CD4-positive, CD25-positive, alpha-beta regulatory T cell (primary cell): Measurements from ENCODE around the gene FBH1. TPM values are rescaled to one million over a fixed set of nuclear protein-coding genes. Genes with fewer than 3 reads are reported as not detected.

ENCODE experiments used
- ATAC-seq, 2 donors: fragments of 150-1000 bp; cut with Tn5 transposase; one replicate each; pipeline ENCODE4 v1.10.0; 2021; ENCODE audit warnings: low read depth in 2 of 2, moderate number of reproducible peaks in 2 of 2, moderate library complexity in 1 of 2
- DNase-seq, 3 donors: peaks; one replicate each; pipeline versions ENCODE4 v3.0.0 to v3.0.0-alpha.2; 2012 to 2022; ENCODE audit warnings: mixed read lengths in 1 of 3
- H3K27ac ChIP-seq: one replicate; pipeline ENCODE4 v1.7.0; 2013; ENCODE audit warnings: mild to moderate bottlenecking, low read length; ENCODE audit not compliant: insufficient read depth, poor library complexity, severe bottlenecking
- H3K27me3 ChIP-seq: one replicate; pipeline ENCODE4 v1.7.0; 2013; ENCODE audit warnings: low read length; ENCODE audit not compliant: control insufficient read depth, insufficient read depth
- H3K36me3 ChIP-seq: one replicate; pipeline ENCODE4 v1.7.0; 2013; ENCODE audit warnings: mild to moderate bottlenecking, low read length, moderate library complexity; ENCODE audit not compliant: control insufficient read depth, insufficient read depth
- H3K4me1 ChIP-seq: 2 replicates; pipeline ENCODE4 v1.7.0; 2013; ENCODE audit warnings: mild to moderate bottlenecking, low read length; ENCODE audit not compliant: insufficient read depth, control insufficient read depth, poor library complexity, severe bottlenecking
- H3K4me3 ChIP-seq: one replicate; pipeline ENCODE4 v1.7.0; 2013; ENCODE audit warnings: low read depth, mild to moderate bottlenecking, low read length, moderate library complexity
- H3K9me3 ChIP-seq, 2 experiments: 1 replicate in 1 of 2; 2 replicates in 1 of 2; pipeline ENCODE4 v1.7.0; 2013; ENCODE audit warnings: low read length in 2 of 2, mild to moderate bottlenecking in 1 of 2, moderate library complexity in 1 of 2; ENCODE audit not compliant: control insufficient read depth in 2 of 2
- H3K27ac Mint-ChIP-seq, 3 donors: one replicate each; pipeline ENCODE4 v1.8.0; 2020 to 2022; ENCODE audit warnings: mild to moderate bottlenecking in 3 of 3, mixed read lengths in 3 of 3, moderate library complexity in 2 of 3
- H3K27me3 Mint-ChIP-seq: one replicate; pipeline ENCODE4 v1.8.0; 2022; ENCODE audit warnings: mild to moderate bottlenecking, mixed read lengths
- H3K36me3 Mint-ChIP-seq: one replicate; pipeline ENCODE4 v1.8.0; 2020; ENCODE audit warnings: mixed read lengths
- H3K4me1 Mint-ChIP-seq, 4 donors: one replicate each; pipeline ENCODE4 v1.8.0; 2020 to 2022; ENCODE audit warnings: mixed read lengths in 4 of 4, mild to moderate bottlenecking in 1 of 4
- H3K4me3 Mint-ChIP-seq, 4 donors: one replicate each; pipeline ENCODE4 v1.8.0; 2020 to 2022; ENCODE audit warnings: mild to moderate bottlenecking in 4 of 4, mixed read lengths in 4 of 4, moderate library complexity in 3 of 4
- H3K9me3 Mint-ChIP-seq, 7 donors: one replicate each; pipeline ENCODE4 v1.8.0; 2020 to 2022; ENCODE audit warnings: mixed read lengths in 7 of 7, mild to moderate bottlenecking in 3 of 7, moderate library complexity in 2 of 7
- polyA plus RNA-seq, 4 donors: library from polyadenylated mRNA; unstranded; fragments of 300-500 nt; fragmentation: Illumina TruSeq; gene quantifications; one replicate each; pipeline ENCODE4 v1.2.3, GENCODE V29; 2021
- total RNA-seq: library from RNA; stranded (reverse); gene quantifications from one replicate; pipeline ENCODE4 v1.2.3, GENCODE V29; 2022

Gene FBH1
- total and polyA plus RNA-seq, 5 donors from 2014 or later: 85.3 to 108 (median 102) TPM

DNA sequence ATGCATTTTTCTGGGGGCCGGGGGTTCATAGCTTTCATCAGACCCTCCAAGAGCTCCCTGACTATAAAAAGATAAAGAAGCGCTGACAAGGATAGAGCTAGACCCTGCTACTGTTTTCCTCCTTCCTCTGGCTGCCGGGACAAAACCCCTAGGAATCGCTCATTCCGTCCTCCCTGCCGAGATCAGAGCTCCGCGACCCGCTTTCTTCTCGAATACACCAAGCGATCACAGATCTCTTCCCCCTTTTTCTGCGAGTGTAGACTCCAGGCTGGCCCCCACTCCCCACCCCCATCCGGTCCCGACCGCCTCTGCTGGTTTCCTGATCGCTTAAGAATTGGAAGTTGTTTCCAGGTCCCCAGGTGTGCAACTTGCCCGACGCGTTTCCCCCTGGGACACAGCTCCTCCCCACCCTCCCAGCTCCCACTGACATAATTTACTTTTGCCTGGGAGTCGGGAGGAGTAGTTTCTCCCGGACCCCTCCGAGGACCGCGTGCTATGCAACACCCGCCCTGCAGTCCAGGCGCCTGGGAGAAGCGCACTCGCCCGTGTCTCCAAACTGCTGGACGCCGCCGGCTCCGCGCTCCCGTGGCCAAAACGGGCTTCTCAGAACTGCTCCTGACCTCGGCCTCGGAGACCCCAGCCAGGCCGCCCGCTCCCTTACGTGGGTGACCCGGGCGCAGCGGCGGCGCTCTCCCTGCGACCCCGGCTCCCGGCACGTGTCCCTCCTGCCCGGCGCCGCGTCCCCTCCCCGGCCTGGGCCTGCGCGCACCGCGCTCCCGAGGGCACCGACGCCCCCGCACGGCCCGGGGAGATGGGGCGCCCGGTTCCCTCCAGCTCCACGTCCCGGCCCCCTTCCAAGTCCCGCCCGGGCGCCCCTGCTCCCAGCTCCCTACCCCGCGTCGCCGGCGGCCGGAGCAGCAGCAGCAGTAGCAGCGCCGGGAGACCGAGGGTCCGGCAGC is 86.7 kb downstream of the FBH1 start:
- H3K9me3 ChIP-seq: no peaks in the 10 kb centered on the region

DNA sequence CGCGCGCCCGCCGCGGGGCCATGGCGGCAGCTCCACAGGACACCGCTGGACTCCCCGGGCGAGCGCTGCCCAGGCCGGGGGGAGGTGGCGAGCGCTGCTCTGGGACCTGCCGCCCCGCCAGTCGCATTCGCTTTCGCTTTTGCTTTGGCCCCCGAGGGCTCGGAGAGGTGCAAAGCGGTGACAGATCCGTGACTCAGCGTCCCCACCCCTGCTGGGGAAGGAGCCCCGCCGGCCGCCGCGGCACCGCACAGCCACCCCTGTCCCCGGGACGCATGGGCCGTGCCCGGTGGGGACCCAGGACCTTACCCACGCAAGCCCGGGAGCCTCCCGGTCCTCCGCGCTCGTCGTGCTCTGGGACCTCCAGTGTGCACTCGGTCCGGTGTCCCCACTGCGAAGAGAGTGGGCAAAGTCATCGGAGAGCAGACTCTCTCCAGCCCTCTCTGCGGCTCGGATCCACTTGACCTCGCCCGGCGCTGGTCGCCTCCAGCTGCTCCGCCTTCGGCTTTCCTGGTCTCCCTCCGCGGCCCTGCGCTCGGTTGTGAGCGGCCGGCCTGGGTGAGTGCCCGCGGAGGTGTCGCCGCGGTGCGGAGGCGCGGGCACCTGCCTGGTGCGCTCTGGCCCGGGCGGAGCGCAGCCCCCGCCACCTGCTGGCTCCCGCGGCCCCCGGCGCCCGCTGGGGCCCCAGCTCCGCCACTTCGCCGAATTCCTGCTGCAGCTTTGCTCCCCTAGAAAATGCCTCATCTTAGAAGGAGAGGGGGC is 87.6 kb downstream of the FBH1 start, which contains the start of gene IL15RA:
TSS of gene IL15RA (minus strand) at position 73 of the 759 bp plus-strand sequence. CDS start at position 22, 51 bp downstream.
- Histone ChIP-seq H3K9me3 (no peaks in the 10 kb centered on the region), H3K4me3 (peak within 1 kb of the TSS; percentile 89), H3K36me3 (no peaks in the 10 kb centered on the region), H3K27me3 (no peaks in the 10 kb centered on the region), H3K4me1 (peaks cover 37% of the 10 kb centered on the region), H3K27ac (peak within 1 kb of the TSS; percentile 89)
- no peaks in the 10 kb centered on the region for H3K36me3 Mint-ChIP-seq
- peaks cover 16 to 41% (median 26%) of the 10 kb centered on the region in 4 donors for H3K4me1 Mint-ChIP-seq
- H3K27ac Mint-ChIP-seq: peak within 1 kb of the TSS; percentile 96 to 98 (median 97)
- no peaks in the 10 kb centered on the region for H3K9me3 Mint-ChIP-seq
- H3K4me3 Mint-ChIP-seq: peak within 1 kb of the TSS; percentile 96 to 99 (median 98)
- ATAC-seq: peak; percentile 84 to 87
- H3K27me3 Mint-ChIP-seq: peaks cover 5% of the 10 kb centered on the region
- DNase-seq: peak; percentile 79 to 93 (median 82)

More for the DNA sequence above, 86.7 kb downstream of the FBH1 start:
- ATAC-seq: peak; percentile 3
- DNase-seq: peak; percentile 24 to 66 (median 31)
- Mint-ChIP-seq H3K4me1 (peaks cover 21 to 47% (median 32%) of the 10 kb centered on the region in 4 donors), H3K27ac (peak overlapping the region; percentile 96 to 97 (median 96)), H3K9me3 (no peaks in the 10 kb centered on the region), H3K36me3 (no peaks in the 10 kb centered on the region), H3K4me3 (peak overlapping the region; percentile 89 to 99 (median 96)), H3K27me3 (peaks cover 5% of the 10 kb centered on the region)
- H3K27me3 ChIP-seq: no peaks in the 10 kb centered on the region
- peak overlapping the region; percentile 89 for H3K27ac ChIP-seq
- H3K4me3 ChIP-seq: peak overlapping the region; percentile 89
- H3K4me1 ChIP-seq: peaks cover 41% of the 10 kb centered on the region
- no peaks in the 10 kb centered on the region for H3K36me3 ChIP-seq

GRCh38 chr10:5978230-5978489 is 88.1 kb downstream of the FBH1 start:
- Mint-ChIP-seq H3K4me1 (peaks cover 11 to 36% (median 21%) of the 10 kb centered on the region in 4 donors), H3K27ac (peak overlapping the region; percentile 93 to 98 (median 93)), H3K27me3 (peaks cover 5% of the 10 kb centered on the region), H3K4me3 (peak overlapping the region; percentile 93 to 98 (median 96)), H3K9me3 (no peaks in the 10 kb centered on the region), H3K36me3 (no peaks in the 10 kb centered on the region)
- peak overlapping the region; percentile 57 for H3K4me3 ChIP-seq
- H3K9me3 ChIP-seq: no peaks in the 10 kb centered on the region
- H3K4me1 ChIP-seq: peaks cover 37% of the 10 kb centered on the region
- peak overlapping the region; percentile 89 for H3K27ac ChIP-seq
- no peak for DNase-seq
- H3K27me3 ChIP-seq: no peaks in the 10 kb centered on the region
- no peak for ATAC-seq
- H3K36me3 ChIP-seq: no peaks in the 10 kb centered on the region

DNA sequence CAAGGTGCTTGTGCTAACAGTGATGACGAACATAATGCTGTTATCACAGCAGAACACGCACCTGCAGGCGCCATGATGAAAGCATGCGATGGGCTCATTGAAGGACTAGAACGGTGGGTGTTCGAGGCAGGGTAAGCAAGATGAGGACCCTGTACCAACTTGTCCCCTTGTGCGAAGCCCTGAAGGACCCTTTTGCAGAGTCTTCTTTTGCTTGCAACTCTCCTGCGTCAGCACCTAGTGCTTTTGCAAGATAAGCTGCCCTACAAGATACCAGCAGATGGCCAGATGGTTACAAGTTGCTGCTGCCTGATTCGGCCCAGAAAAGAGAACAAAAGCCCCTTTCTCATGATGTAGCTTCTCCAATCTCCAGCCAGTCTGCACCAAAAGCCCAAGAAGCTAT is 91.5 kb downstream of the FBH1 start:
- ATAC-seq (no peak), DNase-seq (no peak)
- no peak overlapping the region for H3K4me3 ChIP-seq
- no peaks in the 10 kb centered on the region for H3K36me3 ChIP-seq
- Mint-ChIP-seq H3K9me3 (no peaks in the 10 kb centered on the region), H3K4me3 (peak overlapping the region in 1 of 4 donors; percentile 91), H3K27me3 (peaks cover 12% of the 10 kb centered on the region), H3K27ac (no peak overlapping the region), H3K4me1 (peaks cover 0 to 9% (median 1%) of the 10 kb centered on the region in 4 donors), H3K36me3 (no peaks in the 10 kb centered on the region)
- no peaks in the 10 kb centered on the region for H3K9me3 ChIP-seq
- no peak overlapping the region for H3K27ac ChIP-seq
- no peaks in the 10 kb centered on the region for H3K27me3 ChIP-seq
- H3K4me1 ChIP-seq: peaks cover 11% of the 10 kb centered on the region

DNA sequence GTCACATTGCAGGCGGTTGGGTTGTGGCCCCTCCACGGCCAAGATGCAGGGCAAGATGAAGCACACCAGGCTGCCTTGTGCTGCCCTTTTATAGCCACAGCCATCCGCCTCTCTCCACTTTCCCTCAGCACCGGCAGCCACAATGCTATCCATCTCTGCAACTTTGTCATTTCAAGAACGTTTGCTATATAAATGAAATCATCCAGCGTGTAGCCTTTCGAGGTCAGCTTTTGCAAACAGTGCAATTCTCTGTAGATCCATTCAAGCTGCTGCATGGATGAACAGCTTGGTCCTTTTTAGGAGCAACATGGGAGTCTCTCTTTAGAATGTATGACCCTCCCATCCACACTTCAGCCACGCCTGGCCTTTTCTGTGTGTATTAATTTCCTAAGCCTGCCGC is 93.7 kb downstream of the FBH1 start:
- H3K27me3 ChIP-seq: no peaks in the 10 kb centered on the region
- peaks cover 6% of the 10 kb centered on the region for H3K4me1 ChIP-seq
- H3K27ac ChIP-seq: no peak overlapping the region
- Mint-ChIP-seq H3K27ac (no peak overlapping the region), H3K27me3 (peaks cover 7% of the 10 kb centered on the region), H3K4me3 (no peak overlapping the region), H3K36me3 (no peaks in the 10 kb centered on the region), H3K9me3 (no peaks in the 10 kb centered on the region), H3K4me1 (peaks cover 0 to 16% (median 9%) of the 10 kb centered on the region in 4 donors)
- no peaks in the 10 kb centered on the region for H3K36me3 ChIP-seq
- ATAC-seq: no peak
- no peak for DNase-seq
- no peak overlapping the region for H3K4me3 ChIP-seq
- H3K9me3 ChIP-seq: no peaks in the 10 kb centered on the region

DNA sequence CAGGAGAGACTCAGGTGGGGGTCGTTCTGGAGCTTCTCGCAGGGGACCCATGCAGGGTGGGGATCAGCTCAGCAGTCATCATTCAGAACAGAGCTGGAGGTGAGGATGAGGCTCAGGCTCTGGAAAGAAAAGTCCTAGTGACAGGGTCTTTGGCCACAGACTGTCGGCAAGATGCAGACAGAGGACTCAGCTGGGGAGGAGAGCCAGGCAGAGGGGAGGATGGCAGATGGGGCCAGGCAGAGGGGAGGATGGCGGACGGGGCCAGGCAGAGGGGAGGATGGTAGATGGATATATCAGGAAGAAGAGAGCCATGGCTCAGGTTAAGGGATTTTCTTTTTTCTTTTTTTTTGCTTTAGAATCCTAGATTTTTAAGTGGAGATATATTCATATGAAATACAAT is 95.0 kb downstream of the FBH1 start:
- Histone ChIP-seq H3K4me1 (peaks cover 6% of the 10 kb centered on the region), H3K36me3 (no peaks in the 10 kb centered on the region), H3K9me3 (no peaks in the 10 kb centered on the region), H3K27ac (no peak overlapping the region), H3K27me3 (no peaks in the 10 kb centered on the region), H3K4me3 (no peak overlapping the region)
- H3K36me3 Mint-ChIP-seq: no peaks in the 10 kb centered on the region
- ATAC-seq (no peak), DNase-seq (no peak)
- H3K4me1 Mint-ChIP-seq: peaks cover 0 to 16% (median 9%) of the 10 kb centered on the region in 4 donors
- H3K9me3 Mint-ChIP-seq: no peaks in the 10 kb centered on the region
- no peak overlapping the region for H3K27ac Mint-ChIP-seq
- no peak overlapping the region for H3K4me3 Mint-ChIP-seq
- H3K27me3 Mint-ChIP-seq: peaks cover 7% of the 10 kb centered on the region
